IMR-90 (cell line): Measurements from ENCODE around the gene ELOB. TPM values are rescaled to one million over a fixed set of nuclear protein-coding genes. Genes with fewer than 3 reads are reported as not detected.

ENCODE experiments used
- ATAC-seq: fragments of 200-7000 bp; cut with Tn5 transposase; 2 replicates; pipeline ENCODE4 v1.9.1; 2020; ENCODE audit warnings: low read depth, mild to moderate bottlenecking, moderate library complexity
- BruUV-seq: library from RNA; stranded (reverse); fragments of 400-500 nt; replicated peaks from 2 replicates; lab custom pipeline; 2021; lab: Mats Ljungman, UMichigan
- CTCF ChIA-PET: fragments of 300-600 bp; formaldehyde crosslinking; extraction: SDS; loops from one replicate; lab custom pipeline; 2021; ENCODE audit warnings: antibody characterized with exemption; lab: Yijun Ruan, JAX
- POLR2A ChIA-PET: fragments of 300-600 bp; sonication (Branson Sonifier 250); formaldehyde crosslinking; loops from one replicate; lab custom pipeline; 2022; ENCODE audit warnings: antibody characterized with exemption; ENCODE audit not compliant: unreplicated experiment; lab: Charles Lee
- DNase-seq: peaks from one replicate; pipeline ENCODE4 v3.0.0; 2013
- H2AFZ ChIP-seq: replicated peaks from 2 replicates; pipeline ENCODE3; 2013; ENCODE audit warnings: low read length, mild to moderate bottlenecking; ENCODE audit not compliant: poor library complexity
- H2AK5ac ChIP-seq: 2 replicates; pipeline ENCODE4 v1.6.1; 2013; ENCODE audit warnings: low read depth, low read length, inconsistent platforms
- H2AK9ac ChIP-seq: replicated peaks from 2 replicates; pipeline ENCODE3; 2013; ENCODE audit warnings: mild to moderate bottlenecking, low read depth, low read length, moderate library complexity; ENCODE audit not compliant: poor library complexity
- H2BK120ac ChIP-seq: 2 replicates; pipeline ENCODE4 v1.6.1; 2013; ENCODE audit warnings: low read depth, low read length, inconsistent platforms
- H2BK15ac ChIP-seq: 3 replicates; pipeline ENCODE4 v1.6.1; 2013; ENCODE audit warnings: low read depth, low read length, inconsistent platforms
- H2BK20ac ChIP-seq: 2 replicates; pipeline ENCODE4 v1.6.1; 2013; ENCODE audit warnings: low read depth, mild to moderate bottlenecking, inconsistent platforms, low read length, moderate library complexity
- H2BK5ac ChIP-seq: 2 replicates; pipeline ENCODE4 v1.6.1; 2013; ENCODE audit warnings: mild to moderate bottlenecking, low read depth, low read length, inconsistent platforms; ENCODE audit not compliant: poor library complexity, severe bottlenecking
- H3K14ac ChIP-seq: replicated peaks from 2 replicates; pipeline ENCODE4 v1.6.1; 2013; ENCODE audit warnings: low read depth, low read length, inconsistent platforms
- H3K18ac ChIP-seq: 2 replicates; pipeline ENCODE4 v1.6.1; 2013; ENCODE audit warnings: low read depth, low read length, control low read depth
- H3K23ac ChIP-seq: 2 replicates; pipeline ENCODE4 v1.6.1; 2013; ENCODE audit warnings: low read depth, low read length, inconsistent platforms
- H3K27ac ChIP-seq: 2 replicates; pipeline ENCODE4 v1.5.1; 2013; ENCODE audit warnings: mild to moderate bottlenecking, control low read depth, low read length; ENCODE audit not compliant: insufficient read depth
- H3K27me3 ChIP-seq: 2 replicates; pipeline ENCODE4 v1.6.1; 2013; ENCODE audit warnings: low read length; ENCODE audit not compliant: control insufficient read depth, insufficient read depth
- H3K36me3 ChIP-seq: 2 replicates; pipeline ENCODE4 v1.6.1; 2013; ENCODE audit warnings: low read length, mixed read lengths; ENCODE audit not compliant: control insufficient read depth, insufficient read depth
- H3K4ac ChIP-seq: 2 replicates; pipeline ENCODE4 v1.6.1; 2013; ENCODE audit warnings: low read depth, low read length, inconsistent platforms
- H3K4me1 ChIP-seq: 2 replicates; pipeline ENCODE4 v1.6.1; 2013; ENCODE audit warnings: low read length, mixed read lengths; ENCODE audit not compliant: control insufficient read depth, insufficient read depth
- H3K4me2 ChIP-seq: 2 replicates; pipeline ENCODE4 v1.6.1; 2013; ENCODE audit warnings: low read depth, mild to moderate bottlenecking, control low read depth, low read length, moderate library complexity
- H3K4me3 ChIP-seq: 2 replicates; pipeline ENCODE4 v1.5.1; 2013; ENCODE audit warnings: low read depth, mild to moderate bottlenecking, control low read depth, low read length, moderate library complexity; ENCODE audit not compliant: insufficient read depth
- H3K56ac ChIP-seq: 2 replicates; pipeline ENCODE4 v1.6.1; 2013; ENCODE audit warnings: low read length, inconsistent platforms; ENCODE audit not compliant: insufficient read depth; ENCODE audit errors: extremely low read depth
- H3K79me1 ChIP-seq, 2 experiments: 2 replicates each; pipeline ENCODE4 v1.6.1; 2013; ENCODE audit warnings: low read length in 2 of 2, inconsistent platforms in 1 of 2, low read depth in 1 of 2
- H3K9ac ChIP-seq: 2 replicates; pipeline ENCODE4 v1.6.1; 2013; ENCODE audit warnings: low read depth, low read length, control low read depth
- H3K9me1 ChIP-seq: 2 replicates; pipeline ENCODE4 v1.6.1; 2013; ENCODE audit warnings: low read length, inconsistent platforms; ENCODE audit not compliant: insufficient read depth
- H3K9me3 ChIP-seq: 2 replicates; pipeline ENCODE4 v1.6.1; 2013; ENCODE audit warnings: low read length; ENCODE audit not compliant: control insufficient read depth, insufficient read depth
- H4K20me1 ChIP-seq: 2 replicates; pipeline ENCODE4 v1.6.1; 2013; ENCODE audit warnings: low read length, inconsistent platforms; ENCODE audit not compliant: insufficient read depth
- H4K5ac ChIP-seq: 2 replicates; pipeline ENCODE4 v1.6.1; 2013; ENCODE audit warnings: mild to moderate bottlenecking, low read depth, low read length, control low read depth
- H4K8ac ChIP-seq, 2 experiments: 2 replicates each; pipeline ENCODE4 v1.6.1; 2013; ENCODE audit warnings: low read depth in 2 of 2, low read length in 2 of 2, control low read depth in 1 of 2, inconsistent platforms in 1 of 2
- H4K91ac ChIP-seq: 2 replicates; pipeline ENCODE4 v1.6.1; 2013; ENCODE audit warnings: low read depth, low read length, inconsistent platforms; ENCODE audit not compliant: insufficient read depth
- BHLHE40 ChIP-seq: fragments of 150-350 bp; IDR thresholded peaks from 2 replicates; pipeline ENCODE4 v1.6.1; 2016; ENCODE audit warnings: mild to moderate bottlenecking, low read depth, low read length
- CEBPB ChIP-seq: IDR thresholded peaks from 2 replicates; pipeline ENCODE4 v1.6.1; 2012; ENCODE audit warnings: low read depth, low read length, improper control_type of control experiment
- CHD1 ChIP-seq: IDR thresholded peaks from 2 replicates; pipeline ENCODE4 v1.6.1; 2012; ENCODE audit warnings: low read depth, low read length, improper control_type of control experiment
- CTCF ChIP-seq: conservative IDR thresholded peaks from 2 replicates; pipeline ENCODE4 v1.5.1; 2012; ENCODE audit warnings: mild to moderate bottlenecking, low read depth, low read length, improper control_type of control experiment
- MAZ ChIP-seq: IDR thresholded peaks from 2 replicates; pipeline ENCODE4 v1.6.1; 2012; ENCODE audit warnings: low read depth, mild to moderate bottlenecking, low read length, improper control_type of control experiment, moderate library complexity, borderline replicate concordance
- MXI1 ChIP-seq: IDR thresholded peaks from 2 replicates; pipeline ENCODE4 v1.6.1; 2012; ENCODE audit warnings: low read depth, mild to moderate bottlenecking, low read length, moderate library complexity, borderline replicate concordance
- NFE2L2 ChIP-seq: fragments of 150-350 bp; IDR thresholded peaks from 2 replicates; pipeline ENCODE4 v1.6.1; 2016; ENCODE audit warnings: low read depth, mild to moderate bottlenecking, low read length
- POLR2A ChIP-seq: IDR thresholded peaks from 2 replicates; pipeline ENCODE4 v1.6.1; 2012; ENCODE audit warnings: mild to moderate bottlenecking, low read depth, low read length
- RAD21 ChIP-seq: IDR thresholded peaks from 2 replicates; pipeline ENCODE4 v1.6.1; 2012; ENCODE audit warnings: low read length, improper control_type of control experiment
- RCOR1 ChIP-seq: IDR thresholded peaks from 2 replicates; pipeline ENCODE4 v1.6.1; 2012; ENCODE audit warnings: mild to moderate bottlenecking, low read length, improper control_type of control experiment; ENCODE audit not compliant: insufficient replicate concordance
- USF2 ChIP-seq: fragments of 150-350 bp; IDR thresholded peaks from 2 replicates; pipeline ENCODE4 v1.6.1; 2017; ENCODE audit warnings: mild to moderate bottlenecking, antibody characterized with exemption, low read length, low read depth
- WGBS, 2 experiments: methylation state at CpG; one replicate each; pipeline versions ENCODE4 v1.1.5 to v1.1.7; 2013; ENCODE audit warnings: missing lambda C conversion rate in 2 of 2; ENCODE audit not compliant: insufficient read length in 1 of 2; ENCODE audit errors: extremely low coverage in 2 of 2; 5-methylcytosine and 5-hydroxymethylcytosine counted together
- dilution Hi-C: fragments of 300-500 bp; cut with HindIII; formaldehyde crosslinking; loops from one replicate; pipeline ENCODE4 v1.14.3; 2018; ENCODE audit warnings: low sequenced_read_pairs; ENCODE audit not compliant: unreplicated experiment
- in situ Hi-C: fragments of 300-500 bp; cut with MboI; formaldehyde crosslinking; loops from 3 replicates; pipeline ENCODE4 v1.14.3; 2019; ENCODE audit warnings: low sequenced_read_pairs, inconsistent platforms, mixed read lengths
- intact Hi-C: fragments of 100-400 bp; cut with micrococcal nuclease; formaldehyde crosslinking; loops from 2 replicates; pipeline ENCODE4 v1.10.0; 2022
- polyA plus RNA-seq, 3 experiments: library from polyadenylated mRNA; depleted of rRNA; stranded (reverse); fragments of >200 nt; gene quantifications; 2 replicates each; pipeline ENCODE4 v1.2.3, GENCODE V29; 2012; ENCODE audit warnings: low replicate concordance in 1 of 3
- total RNA-seq: library from RNA; depleted of rRNA; stranded (reverse); fragments of >200 nt; gene quantifications from 2 replicates; pipeline ENCODE4 v1.2.3, GENCODE V29; 2012

ELOB gene
- total and polyA plus RNA-seq, 2 of the 4 experiments (the other 2 are of a cell fraction) = 442 to 5,859 TPM

GRCh38 chr16:2739625-2740430 lies 37.3 kb downstream of the ELOB start:
- H3K4me2 ChIP-seq = no peak overlapping the region
- DNase-seq (no peak), ATAC-seq (0 out of 2 replicates have a peak, but pooled peaks have one; percentile 25)
- H2AK9ac ChIP-seq = peak overlapping the region; percentile 65
- H3K4ac ChIP-seq = no peak overlapping the region
- no peak overlapping the region for H4K8ac ChIP-seq
- H3K14ac ChIP-seq = no peak overlapping the region
- intact Hi-C loops (no loop called here), dilution Hi-C loops (no loop called here), in situ Hi-C loops (no loop called here)
- BruUV-seq = no TSS peak
- no peak for TF ChIP-seq POLR2A
- TF ChIP-seq USF2 = no peak
- TF ChIP-seq CTCF = no peak
- no peak for TF ChIP-seq MXI1
- TF ChIP-seq RAD21 = no peak
- no peak for TF ChIP-seq BHLHE40
- no peak for TF ChIP-seq NFE2L2
- no peak for TF ChIP-seq MAZ
- TF ChIP-seq RCOR1 = no peak
- no peak for TF ChIP-seq CHD1
- TF ChIP-seq CEBPB = no peak
- no peak overlapping the region for H2BK15ac ChIP-seq
- no peak overlapping the region for H2AK5ac ChIP-seq
- no peaks in the 10 kb centered on the region for H3K9me1 ChIP-seq
- WGBS, 2 experiments = 36% methylated on average over 3 of the region's 8 CpGs; no CpG with 5 or more reads in 1 of the 2 experiments
- H3K79me1 ChIP-seq = no peaks in the 10 kb centered on the region
- H2BK5ac ChIP-seq = no peak overlapping the region
- H3K27ac ChIP-seq = no peak overlapping the region
- H3K18ac ChIP-seq = no peak overlapping the region
- no peaks in the 10 kb centered on the region for H3K36me3 ChIP-seq
- peak overlapping the region; percentile 43 for H2AFZ ChIP-seq
- ChIA-PET POLR2A (interaction anchor here (1.3 kb wide), 1 partner anchor 12 kb away, joined by 4 read pairs; no protein-coding TSS in a partner anchor), CTCF (no interaction called here)
- no peaks in the 10 kb centered on the region for H4K20me1 ChIP-seq
- no peak overlapping the region for H4K5ac ChIP-seq
- no peak overlapping the region for H3K9ac ChIP-seq
- H3K4me1 ChIP-seq = no peaks in the 10 kb centered on the region
- H3K27me3 ChIP-seq = no peaks in the 10 kb centered on the region; the same call in 1 of the 2 replicates
- H3K9me3 ChIP-seq = no peaks in the 10 kb centered on the region
- H3K56ac ChIP-seq = no peak overlapping the region
- no peak overlapping the region for H3K23ac ChIP-seq
- H3K4me3 ChIP-seq = no peak overlapping the region
- no peak overlapping the region for H2BK120ac ChIP-seq
- no peak overlapping the region for H2BK20ac ChIP-seq
- no peak overlapping the region for H4K91ac ChIP-seq
